Measurements from ENCODE around the gene CENPM. TPM values are rescaled to one million over a fixed set of nuclear protein-coding genes. Genes with fewer than 3 reads are reported as not detected.

The CENPM gene
- total RNA-seq, 2 experiments from 2014 or later, result 74.0 to 95.8 TPM

Small RNA genes within 50 kb of the gene (microRNA-seq; reads per million reads assigned to microRNA genes)
- 107 reads per million, percentile 66 among the genes with 10 or more reads in this experiment for gene MIR33A

Other genes with a start within 250 kb of the CENPM start
- 10 to 100 TPM; 37.3 to 45.9 TPM for gene MEI1, start 247.6 kb downstream of the CENPM start, total RNA-seq
- 10 to 100 TPM; 25.3 to 27.9 TPM for gene CCDC134, start 146.5 kb downstream of the CENPM start, total RNA-seq
- gene SREBF2, start 114.0 kb downstream of the CENPM start, total RNA-seq, result 100 to 1,000 TPM; 130 to 135 TPM
- under 1 TPM; 0.30 to 0.70 TPM for gene SHISA8, start 32.1 kb downstream of the CENPM start, total RNA-seq
- 1 to 10 TPM in 1 of 2 experiments, under 1 TPM in 1; 0.89 to 3.1 TPM for gene TNFRSF13C, start 20.3 kb downstream of the CENPM start, total RNA-seq
- gene SEPTIN3, start 22.3 kb upstream of the CENPM start, total RNA-seq, result 1 to 10 TPM; 1.2 TPM
- 1 to 10 TPM in 1 of 2 experiments, under 1 TPM in 1; 0.91 to 2.1 TPM for gene WBP2NL, start 51.6 kb upstream of the CENPM start, total RNA-seq
- gene NAGA, start 123.7 kb upstream of the CENPM start, total RNA-seq, result 10 to 100 TPM; 23.1 to 27.1 TPM
- 1 to 10 TPM; 2.0 to 2.5 TPM for gene PHETA2, start 127.1 kb upstream of the CENPM start, total RNA-seq
- gene SMDT1, start 132.5 kb upstream of the CENPM start, total RNA-seq, result 10 to 100 TPM; 60.4 to 72.1 TPM
- gene NDUFA6, start 143.6 kb upstream of the CENPM start, total RNA-seq, result 10 to 100 TPM; 75.9 to 91.6 TPM
- 1 to 10 TPM; 2.3 to 2.5 TPM for gene CYP2D6, start 183.7 kb upstream of the CENPM start, total RNA-seq

Data from activated CD8-positive, alpha-beta memory T cell treated with anti-CD3 and anti-CD28 coated beads, Interleukin-2, amount 10 ng/mL, durations not matched to agents 7 days and 5 days (primary cell).